ENCODE data around the gene MT1F.

- TF ChIP-seq POLR2A (IDR thresholded peaks at IDR 0.05; ENCODE audit: low read length): peak; percentile 41
- TF ChIP-seq GATA1 (IDR thresholded peaks at IDR 0.05; ENCODE audit: low read depth, low read length): no peak
These were observed 49.5 kb upstream of the MT1F start, which contains the start of gene MT2A for GRCh38 chr16:56608043-56608875.
